ENCODE data around the gene AP1S2.
A peak's percentile ranks its signal among the peaks of the same experiment; 100 is the strongest.

Gene AP1S2

GRCh38 chrX:15858051-15858450 is 3.4 kb upstream of the AP1S2 start:
- no peaks in the 10 kb centered on the region for H3K36me3 ChIP-seq (ENCODE audit: insufficient read depth, low read length)
- peaks cover 19% of the 10 kb centered on the region for H3K4me1 ChIP-seq (ENCODE audit: insufficient read depth, low read length, poor library complexity, severe bottlenecking)
- TF ChIP-seq EZH2phosphoT487 (IDR thresholded peaks at IDR 0.05; ENCODE audit: borderline replicate concordance): no peak
- TF ChIP-seq CTCF (conservative IDR thresholded peaks at IDR 0.05; ENCODE audit: low read length): no peak
- H3K9me2 ChIP-seq (replicated peaks; ENCODE audit: low read depth, low read length): no peaks in the 10 kb centered on the region
- no peaks in the 10 kb centered on the region for H3K27me3 ChIP-seq (ENCODE audit: insufficient read depth, low read length, poor library complexity, severe bottlenecking)
- no peaks in the 10 kb centered on the region for H3K9me3 ChIP-seq (ENCODE audit: insufficient read depth, low read depth, low read length)
- no peaks in the 10 kb centered on the region for H3F3A ChIP-seq (ENCODE audit: low read depth)
- peaks cover 11% of the 10 kb centered on the region for H3K79me2 ChIP-seq (ENCODE audit: insufficient read depth, low read length)
- H2AFZ ChIP-seq (ENCODE audit: low read length): no peak overlapping the region
- H3K4me2 ChIP-seq (ENCODE audit: low read depth, low read length, poor library complexity, severe bottlenecking): no peak overlapping the region
- H3K9ac ChIP-seq (ENCODE audit: low read depth, low read length, poor library complexity, severe bottlenecking): no peak overlapping the region
- H4K20me1 ChIP-seq (ENCODE audit: insufficient read depth, low read length, poor library complexity, severe bottlenecking): no peaks in the 10 kb centered on the region
- no peak overlapping the region for H3K4me3 ChIP-seq (ENCODE audit: low read length, poor library complexity, severe bottlenecking)

GRCh38 chrX:15856636-15857035 is 2.0 kb upstream of the AP1S2 start:
- Histone ChIP-seq H3K4me2 (ENCODE audit: low read depth, low read length, poor library complexity, severe bottlenecking) (peak overlapping the region; percentile 86), H3K79me2 (ENCODE audit: insufficient read depth, low read length) (peaks cover 25% of the 10 kb centered on the region), H3K9me2 (replicated peaks; ENCODE audit: low read depth, low read length) (no peaks in the 10 kb centered on the region), H3K4me1 (ENCODE audit: insufficient read depth, low read length, poor library complexity, severe bottlenecking) (peaks cover 22% of the 10 kb centered on the region), H4K20me1 (ENCODE audit: insufficient read depth, low read length, poor library complexity, severe bottlenecking) (no peaks in the 10 kb centered on the region), H3K36me3 (ENCODE audit: insufficient read depth, low read length) (no peaks in the 10 kb centered on the region), H3K27me3 (ENCODE audit: insufficient read depth, low read length, poor library complexity, severe bottlenecking) (no peaks in the 10 kb centered on the region), H3K4me3 (ENCODE audit: low read length, poor library complexity, severe bottlenecking) (peak overlapping the region; percentile 82), H2AFZ (ENCODE audit: low read length) (peak overlapping the region; percentile 55; the same call in 1 of the 2 replicates), H3F3A (ENCODE audit: low read depth) (no peaks in the 10 kb centered on the region), H3K9ac (ENCODE audit: low read depth, low read length, poor library complexity, severe bottlenecking) (peak overlapping the region; percentile 92), H3K9me3 (ENCODE audit: insufficient read depth, low read depth, low read length) (no peaks in the 10 kb centered on the region)
- no peak for TF ChIP-seq CTCF (conservative IDR thresholded peaks at IDR 0.05; ENCODE audit: low read length)
- no peak for TF ChIP-seq EZH2phosphoT487 (IDR thresholded peaks at IDR 0.05; ENCODE audit: borderline replicate concordance)

- peak overlapping the region; percentile 92 for H3K9ac ChIP-seq (ENCODE audit: low read depth, low read length, poor library complexity, severe bottlenecking)
Measured at GRCh38 chrX:15856222-15856587, 1.6 kb upstream of the AP1S2 start.

More at GRCh38 chrX:15856222-15856587, 1.6 kb upstream of the AP1S2 start:
- H3K4me1 ChIP-seq (ENCODE audit: insufficient read depth, low read length, poor library complexity, severe bottlenecking): peaks cover 26% of the 10 kb centered on the region
- no peaks in the 10 kb centered on the region for H4K20me1 ChIP-seq (ENCODE audit: insufficient read depth, low read length, poor library complexity, severe bottlenecking)
- peak overlapping the region; percentile 55; the same call in 1 of the 2 replicates for H2AFZ ChIP-seq (ENCODE audit: low read length)
- peaks cover 30% of the 10 kb centered on the region for H3K79me2 ChIP-seq (ENCODE audit: insufficient read depth, low read length)
- H3K4me2 ChIP-seq (ENCODE audit: low read depth, low read length, poor library complexity, severe bottlenecking): peak overlapping the region; percentile 86
- no peaks in the 10 kb centered on the region for H3K36me3 ChIP-seq (ENCODE audit: insufficient read depth, low read length)
- no peaks in the 10 kb centered on the region for H3F3A ChIP-seq (ENCODE audit: low read depth)
- H3K4me3 ChIP-seq (ENCODE audit: low read length, poor library complexity, severe bottlenecking): peak overlapping the region; percentile 82
- H3K9me2 ChIP-seq (replicated peaks; ENCODE audit: low read depth, low read length): no peaks in the 10 kb centered on the region
- no peaks in the 10 kb centered on the region for H3K9me3 ChIP-seq (ENCODE audit: insufficient read depth, low read depth, low read length)
- TF ChIP-seq EZH2phosphoT487 (IDR thresholded peaks at IDR 0.05; ENCODE audit: borderline replicate concordance) (no peak), CTCF (conservative IDR thresholded peaks at IDR 0.05; ENCODE audit: low read length) (no peak)
- H3K27me3 ChIP-seq (ENCODE audit: insufficient read depth, low read length, poor library complexity, severe bottlenecking): no peaks in the 10 kb centered on the region

Data from Loucy (cell line).